22Rv1 (cell line): ENCODE results near the gene STAMBPL1.

ENCODE experiments used
- CTCF ChIP-seq: fragments of 450-650 bp; IDR thresholded peaks from 2 replicates; pipeline ENCODE4 v1.5.1; 2017; ENCODE audit warnings: mild to moderate bottlenecking
- ZFX ChIP-seq: fragments of 450-650 bp; IDR thresholded peaks from 2 replicates; pipeline ENCODE4 v1.6.1; 2017; ENCODE audit warnings: antibody characterized with exemption, borderline replicate concordance

GRCh38 chr10:88944813-88945212, 64.8 kb downstream of the STAMBPL1 start:
- no peak for TF ChIP-seq CTCF
- no peak for TF ChIP-seq ZFX
